ENCODE results near the gene PRR23A.
"Not testable (repeated sequence)": the region's sequence is repeated elsewhere in the genome, so short reads cannot be mapped to it uniquely, and the experiment has no call there.

DNA sequence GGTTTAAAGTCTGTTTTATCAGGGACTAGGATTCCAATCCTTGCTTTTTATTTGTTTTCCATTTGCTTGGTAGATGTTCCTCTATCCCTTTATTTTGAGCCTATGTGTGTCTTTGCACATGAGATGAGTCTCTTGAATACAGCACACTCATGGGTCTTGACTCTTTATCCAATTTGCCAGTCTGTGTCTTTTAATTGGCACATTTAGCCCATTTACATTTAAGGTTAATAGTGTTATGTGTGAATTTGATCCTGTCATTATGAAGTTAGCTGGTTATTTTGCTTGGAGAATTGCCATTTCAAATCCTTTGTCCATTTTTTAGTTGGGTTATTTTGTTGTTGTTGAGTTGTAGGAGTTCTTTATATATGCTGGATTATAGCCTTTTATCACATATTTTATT lies 24.5 kb upstream of the PRR23A start:
- TF ChIP-seq, protein P1, sequence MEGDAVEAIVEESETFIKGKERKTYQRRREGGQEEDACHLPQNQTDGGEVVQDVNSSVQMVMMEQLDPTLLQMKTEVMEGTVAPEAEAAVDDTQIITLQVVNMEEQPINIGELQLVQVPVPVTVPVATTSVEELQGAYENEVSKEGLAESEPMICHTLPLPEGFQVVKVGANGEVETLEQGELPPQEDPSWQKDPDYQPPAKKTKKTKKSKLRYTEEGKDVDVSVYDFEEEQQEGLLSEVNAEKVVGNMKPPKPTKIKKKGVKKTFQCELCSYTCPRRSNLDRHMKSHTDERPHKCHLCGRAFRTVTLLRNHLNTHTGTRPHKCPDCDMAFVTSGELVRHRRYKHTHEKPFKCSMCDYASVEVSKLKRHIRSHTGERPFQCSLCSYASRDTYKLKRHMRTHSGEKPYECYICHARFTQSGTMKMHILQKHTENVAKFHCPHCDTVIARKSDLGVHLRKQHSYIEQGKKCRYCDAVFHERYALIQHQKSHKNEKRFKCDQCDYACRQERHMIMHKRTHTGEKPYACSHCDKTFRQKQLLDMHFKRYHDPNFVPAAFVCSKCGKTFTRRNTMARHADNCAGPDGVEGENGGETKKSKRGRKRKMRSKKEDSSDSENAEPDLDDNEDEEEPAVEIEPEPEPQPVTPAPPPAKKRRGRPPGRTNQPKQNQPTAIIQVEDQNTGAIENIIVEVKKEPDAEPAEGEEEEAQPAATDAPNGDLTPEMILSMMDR (IDR thresholded peaks at IDR 0.05) = not testable (repeated sequence)
- TF ChIP-seq ZFX (IDR thresholded peaks at IDR 0.05; ENCODE audit: borderline replicate concordance) = not testable (repeated sequence)
